ENCODE measurements around the gene MOG.

- TF ChIP-seq, protein P1, sequence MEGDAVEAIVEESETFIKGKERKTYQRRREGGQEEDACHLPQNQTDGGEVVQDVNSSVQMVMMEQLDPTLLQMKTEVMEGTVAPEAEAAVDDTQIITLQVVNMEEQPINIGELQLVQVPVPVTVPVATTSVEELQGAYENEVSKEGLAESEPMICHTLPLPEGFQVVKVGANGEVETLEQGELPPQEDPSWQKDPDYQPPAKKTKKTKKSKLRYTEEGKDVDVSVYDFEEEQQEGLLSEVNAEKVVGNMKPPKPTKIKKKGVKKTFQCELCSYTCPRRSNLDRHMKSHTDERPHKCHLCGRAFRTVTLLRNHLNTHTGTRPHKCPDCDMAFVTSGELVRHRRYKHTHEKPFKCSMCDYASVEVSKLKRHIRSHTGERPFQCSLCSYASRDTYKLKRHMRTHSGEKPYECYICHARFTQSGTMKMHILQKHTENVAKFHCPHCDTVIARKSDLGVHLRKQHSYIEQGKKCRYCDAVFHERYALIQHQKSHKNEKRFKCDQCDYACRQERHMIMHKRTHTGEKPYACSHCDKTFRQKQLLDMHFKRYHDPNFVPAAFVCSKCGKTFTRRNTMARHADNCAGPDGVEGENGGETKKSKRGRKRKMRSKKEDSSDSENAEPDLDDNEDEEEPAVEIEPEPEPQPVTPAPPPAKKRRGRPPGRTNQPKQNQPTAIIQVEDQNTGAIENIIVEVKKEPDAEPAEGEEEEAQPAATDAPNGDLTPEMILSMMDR (IDR thresholded peaks at IDR 0.05), result peak; percentile 68
- no peak for TF ChIP-seq TAF1 (IDR thresholded peaks at IDR 0.05; ENCODE audit: borderline replicate concordance, low read depth, low read length)
- TF ChIP-seq ZBTB33 (IDR thresholded peaks at IDR 0.05; ENCODE audit: borderline replicate concordance, low read depth), result no peak
- TF ChIP-seq MEF2A (IDR thresholded peaks at IDR 0.05; ENCODE audit: borderline replicate concordance, low read depth), result no peak
- TF ChIP-seq EP300 (IDR thresholded peaks at IDR 0.05; ENCODE audit: borderline replicate concordance in 1 of 2, low read depth in 1 of 2, low read length in 1 of 2), result no peak
- no peak for TF ChIP-seq POLR2AphosphoS5 (IDR thresholded peaks at IDR 0.05; ENCODE audit: low read depth, low read length)
- TF ChIP-seq YY1 (IDR thresholded peaks at IDR 0.05; ENCODE audit: low read depth), result no peak
- TF ChIP-seq FOXJ3 (CRISPR knock-in tag; IDR thresholded peaks at IDR 0.05), result no peak
- TF ChIP-seq, protein P2, sequence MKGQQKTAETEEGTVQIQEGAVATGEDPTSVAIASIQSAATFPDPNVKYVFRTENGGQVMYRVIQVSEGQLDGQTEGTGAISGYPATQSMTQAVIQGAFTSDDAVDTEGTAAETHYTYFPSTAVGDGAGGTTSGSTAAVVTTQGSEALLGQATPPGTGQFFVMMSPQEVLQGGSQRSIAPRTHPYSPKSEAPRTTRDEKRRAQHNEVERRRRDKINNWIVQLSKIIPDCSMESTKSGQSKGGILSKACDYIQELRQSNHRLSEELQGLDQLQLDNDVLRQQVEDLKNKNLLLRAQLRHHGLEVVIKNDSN (IDR thresholded peaks at IDR 0.05; ENCODE audit: borderline replicate concordance, low read depth), result no peak
- TF ChIP-seq, protein P3, sequence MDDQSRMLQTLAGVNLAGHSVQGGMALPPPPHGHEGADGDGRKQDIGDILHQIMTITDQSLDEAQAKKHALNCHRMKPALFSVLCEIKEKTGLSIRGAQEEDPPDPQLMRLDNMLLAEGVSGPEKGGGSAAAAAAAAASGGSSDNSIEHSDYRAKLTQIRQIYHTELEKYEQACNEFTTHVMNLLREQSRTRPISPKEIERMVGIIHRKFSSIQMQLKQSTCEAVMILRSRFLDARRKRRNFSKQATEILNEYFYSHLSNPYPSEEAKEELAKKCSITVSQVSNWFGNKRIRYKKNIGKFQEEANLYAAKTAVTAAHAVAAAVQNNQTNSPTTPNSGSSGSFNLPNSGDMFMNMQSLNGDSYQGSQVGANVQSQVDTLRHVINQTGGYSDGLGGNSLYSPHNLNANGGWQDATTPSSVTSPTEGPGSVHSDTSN (IDR thresholded peaks at IDR 0.05), result no peak
- TF ChIP-seq, protein P4, sequence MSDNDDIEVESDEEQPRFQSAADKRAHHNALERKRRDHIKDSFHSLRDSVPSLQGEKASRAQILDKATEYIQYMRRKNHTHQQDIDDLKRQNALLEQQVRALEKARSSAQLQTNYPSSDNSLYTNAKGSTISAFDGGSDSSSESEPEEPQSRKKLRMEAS (IDR thresholded peaks at IDR 0.05; ENCODE audit: low read depth), result no peak
- peak; percentile 67 for TF ChIP-seq RFX5 (IDR thresholded peaks at IDR 0.05; ENCODE audit: low read length)
These were observed 8.8 kb upstream of the MOG start for GRCh38 chr6:29647927-29648642.

Data from SK-N-SH (cell line).